Activated B cell treated with CpG ODN at 0.5 μM for 24 hours (primary cell): ENCODE data around the gene ACOX3. TPM values are rescaled to one million over a fixed set of nuclear protein-coding genes. Genes with fewer than 3 reads are reported as not detected.

Source experiments
- ATAC-seq: fragments of 200-7000 bp; cut with Tn5 transposase; one replicate; pipeline ENCODE4 v1.10.0; 2021; ENCODE audit warnings: low read depth, mild to moderate bottlenecking, moderate library complexity
- CTCF ChIA-PET: fragments of 350-600 bp; sonication (Branson Sonifier 250); formaldehyde crosslinking; loops from one replicate; lab custom pipeline; 2021; ENCODE audit warnings: antibody characterized with exemption; lab: Charles Lee
- POLR2A ChIA-PET: fragments of 350-600 bp; sonication (Branson Sonifier 250); formaldehyde crosslinking; loops from one replicate; lab custom pipeline; 2021; ENCODE audit warnings: antibody characterized with exemption; lab: Charles Lee
- DNase-seq: peaks from one replicate; pipeline ENCODE4 v3.0.0; 2022
- H3K27ac Mint-ChIP-seq: one replicate; pipeline ENCODE4 v1.8.0; 2020; ENCODE audit warnings: mixed read lengths
- H3K27me3 Mint-ChIP-seq: one replicate; pipeline ENCODE4 v1.8.0; 2021; ENCODE audit warnings: mixed read lengths
- H3K36me3 Mint-ChIP-seq: one replicate; pipeline ENCODE4 v1.8.0; 2021; ENCODE audit warnings: low read depth, mixed read lengths
- H3K4me1 Mint-ChIP-seq: one replicate; pipeline ENCODE4 v1.8.0; 2021; ENCODE audit warnings: mixed read lengths
- H3K4me3 Mint-ChIP-seq: one replicate; pipeline ENCODE4 v1.8.0; 2020; ENCODE audit warnings: mild to moderate bottlenecking, mixed read lengths
- H3K9me3 Mint-ChIP-seq: one replicate; pipeline ENCODE4 v1.8.0; 2020; ENCODE audit warnings: mixed read lengths
- intact Hi-C: fragments of 100-400 bp; cut with micrococcal nuclease; formaldehyde crosslinking; loops from one replicate; pipeline ENCODE4 v1.15.1; 2024
- total RNA-seq: library from RNA; stranded (reverse); gene quantifications from 2 replicates; pipeline ENCODE4 v1.2.3, GENCODE V29; 2022
- TF ChIP-seq, protein P1 (sequence below): fragments of 200-600 bp; IDR thresholded peaks from one replicate; pipeline ENCODE4 v1.8.0; 2022; ENCODE audit warnings: antibody characterized with exemption, mild to moderate bottlenecking

Gene ACOX3
- total RNA-seq, 1 donor from 2014 or later = 20.6 TPM

- DNase-seq (no peak), ATAC-seq (no peak)
- Mint-ChIP-seq H3K27ac (peak overlapping the region; percentile 74), H3K4me1 (peaks cover 75% of the 10 kb centered on the region), H3K27me3 (no peaks in the 10 kb centered on the region), H3K36me3 (peaks cover 11% of the 10 kb centered on the region), H3K9me3 (no peaks in the 10 kb centered on the region), H3K4me3 (peak overlapping the region; percentile 57)
- TF ChIP-seq, protein P1, sequence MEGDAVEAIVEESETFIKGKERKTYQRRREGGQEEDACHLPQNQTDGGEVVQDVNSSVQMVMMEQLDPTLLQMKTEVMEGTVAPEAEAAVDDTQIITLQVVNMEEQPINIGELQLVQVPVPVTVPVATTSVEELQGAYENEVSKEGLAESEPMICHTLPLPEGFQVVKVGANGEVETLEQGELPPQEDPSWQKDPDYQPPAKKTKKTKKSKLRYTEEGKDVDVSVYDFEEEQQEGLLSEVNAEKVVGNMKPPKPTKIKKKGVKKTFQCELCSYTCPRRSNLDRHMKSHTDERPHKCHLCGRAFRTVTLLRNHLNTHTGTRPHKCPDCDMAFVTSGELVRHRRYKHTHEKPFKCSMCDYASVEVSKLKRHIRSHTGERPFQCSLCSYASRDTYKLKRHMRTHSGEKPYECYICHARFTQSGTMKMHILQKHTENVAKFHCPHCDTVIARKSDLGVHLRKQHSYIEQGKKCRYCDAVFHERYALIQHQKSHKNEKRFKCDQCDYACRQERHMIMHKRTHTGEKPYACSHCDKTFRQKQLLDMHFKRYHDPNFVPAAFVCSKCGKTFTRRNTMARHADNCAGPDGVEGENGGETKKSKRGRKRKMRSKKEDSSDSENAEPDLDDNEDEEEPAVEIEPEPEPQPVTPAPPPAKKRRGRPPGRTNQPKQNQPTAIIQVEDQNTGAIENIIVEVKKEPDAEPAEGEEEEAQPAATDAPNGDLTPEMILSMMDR = no peak
- intact Hi-C loops = no loop called here
- ChIA-PET POLR2A (interaction anchor here (0.6 to 4.5 kb wide), 4 partner anchors 11 to 1678 kb away, joined by 3 to 44 read pairs (median 5); no protein-coding TSS in a partner anchor), CTCF (no interaction called here)
These were observed 1.4 kb downstream of the ACOX3 start for GRCh38 chr4:8439168-8439567.

DNA sequence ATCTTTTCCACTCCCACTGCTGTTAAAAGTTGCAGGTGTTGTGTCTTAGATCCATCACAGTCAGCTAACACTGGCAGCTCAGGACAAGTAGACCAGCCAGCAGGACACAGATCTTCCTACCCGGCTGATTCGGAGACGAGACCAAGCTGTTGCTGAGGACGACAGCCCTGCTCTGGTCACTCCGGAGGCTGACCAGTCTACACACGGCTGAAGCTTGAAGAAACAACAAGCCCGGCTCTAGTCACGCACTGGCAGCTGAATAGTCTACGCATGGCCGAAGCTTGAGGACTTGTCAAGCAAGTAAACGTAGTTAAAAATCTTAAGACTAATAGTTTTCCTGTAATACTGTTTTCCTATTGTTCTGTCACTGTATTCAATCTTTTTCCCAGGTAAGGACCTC lies 1.8 kb downstream of the ACOX3 start:
- TF ChIP-seq, protein P1 = no peak
- POLR2A ChIA-PET = interaction anchor here (4.5 kb wide), 1 partner anchor 11 kb away, joined by 44 read pairs; no protein-coding TSS in a partner anchor
- intact Hi-C loops = no loop called here
- peak overlapping the region; percentile 74 for H3K27ac Mint-ChIP-seq
- CTCF ChIA-PET = no interaction called here
- ATAC-seq = no peak
- peaks cover 13% of the 10 kb centered on the region for H3K36me3 Mint-ChIP-seq
- H3K27me3 Mint-ChIP-seq = no peaks in the 10 kb centered on the region
- DNase-seq = no peak
- peaks cover 78% of the 10 kb centered on the region for H3K4me1 Mint-ChIP-seq
- no peaks in the 10 kb centered on the region for H3K9me3 Mint-ChIP-seq
- H3K4me3 Mint-ChIP-seq = peak overlapping the region; percentile 57

DNA sequence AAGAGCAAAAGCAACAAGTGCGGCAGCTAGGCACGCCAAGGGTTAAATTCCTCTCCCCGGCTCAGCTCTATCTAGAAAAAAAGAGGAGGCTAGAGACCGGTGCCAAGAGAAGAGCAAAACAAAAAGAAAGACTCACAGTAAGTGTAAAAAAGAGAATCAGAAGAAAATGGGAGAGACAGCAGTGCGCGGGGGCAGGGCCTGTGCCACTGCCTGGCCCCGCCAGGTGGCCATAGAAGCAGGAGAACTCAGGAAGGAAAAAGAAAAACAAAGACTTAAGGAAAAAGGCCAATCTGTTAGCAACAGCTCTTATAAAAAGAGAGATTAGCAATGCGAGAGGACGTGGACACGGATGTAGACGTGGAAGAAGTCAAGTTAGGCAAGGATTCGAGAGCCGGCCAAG lies 3.2 kb downstream of the ACOX3 start:
- POLR2A ChIA-PET = no interaction called here
- no peak overlapping the region for H3K4me3 Mint-ChIP-seq
- intact Hi-C loops = no loop called here
- no peak overlapping the region for H3K27ac Mint-ChIP-seq
- H3K36me3 Mint-ChIP-seq = peaks cover 11% of the 10 kb centered on the region
- ATAC-seq (no peak), DNase-seq (no peak)
- no peaks in the 10 kb centered on the region for H3K9me3 Mint-ChIP-seq
- H3K4me1 Mint-ChIP-seq = peaks cover 73% of the 10 kb centered on the region
- TF ChIP-seq, protein P1 = no peak
- no peaks in the 10 kb centered on the region for H3K27me3 Mint-ChIP-seq
- CTCF ChIA-PET = no interaction called here

- H3K4me3 Mint-ChIP-seq = peak overlapping the region; percentile 82
- peaks cover 60% of the 10 kb centered on the region for H3K4me1 Mint-ChIP-seq
- H3K36me3 Mint-ChIP-seq = peaks cover 11% of the 10 kb centered on the region
- ATAC-seq = peak; percentile 55
- intact Hi-C loops = no loop called here
- H3K27me3 Mint-ChIP-seq = no peaks in the 10 kb centered on the region
- no peaks in the 10 kb centered on the region for H3K9me3 Mint-ChIP-seq
- POLR2A ChIA-PET = no interaction called here
- peak overlapping the region; percentile 82 for H3K27ac Mint-ChIP-seq
- CTCF ChIA-PET = interaction anchor here (0.9 kb wide), 1 partner anchor 193 kb away, joined by 3 read pairs; no protein-coding TSS in a partner anchor
- TF ChIP-seq, protein P1 = no peak
- DNase-seq = peak; percentile 27
These were observed 4.8 kb downstream of the ACOX3 start for GRCh38 chr4:8435656-8436121.

DNA sequence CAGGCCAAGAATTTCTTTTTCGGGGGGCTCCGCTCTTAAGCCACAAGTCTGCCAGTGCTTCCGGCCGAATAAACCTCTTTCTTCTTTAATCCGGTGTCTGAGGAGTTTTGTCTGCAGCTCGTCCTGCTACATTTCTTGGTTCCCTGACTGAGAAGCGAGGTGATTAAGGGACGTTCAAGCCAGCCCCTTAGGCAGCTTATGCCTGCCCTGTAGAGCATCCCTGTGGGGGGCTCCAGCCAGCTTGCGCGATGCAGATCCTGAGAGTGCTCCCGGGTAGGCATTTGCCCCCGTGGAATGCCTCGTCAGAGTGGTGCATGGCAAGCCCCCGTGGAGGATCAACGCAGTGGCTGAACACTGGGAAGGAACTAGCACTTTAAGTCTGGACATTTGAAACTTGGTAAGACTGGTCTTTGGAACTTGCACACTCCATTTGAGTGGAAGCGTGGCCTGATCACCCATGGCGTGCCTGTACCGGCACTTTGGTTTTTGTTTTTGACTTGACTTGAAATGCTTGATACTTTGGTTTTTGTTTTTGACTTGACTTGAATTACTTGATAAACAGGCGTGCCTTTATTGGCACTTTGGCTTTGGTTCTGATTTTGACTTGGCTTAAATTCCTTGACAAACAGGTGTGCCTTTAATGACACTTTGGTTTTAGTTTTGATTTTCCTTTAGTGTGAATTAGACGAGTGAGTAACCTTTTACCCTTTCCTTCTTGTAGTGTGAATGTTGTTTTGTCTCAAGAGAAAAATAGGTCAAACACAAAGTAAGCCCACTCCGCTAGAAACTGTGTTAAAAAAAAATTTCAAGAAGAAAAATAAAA lies 6.1 kb downstream of the ACOX3 start:
- Mint-ChIP-seq H3K27ac (peak overlapping the region; percentile 82), H3K27me3 (no peaks in the 10 kb centered on the region), H3K36me3 (peaks cover 3% of the 10 kb centered on the region), H3K4me1 (peaks cover 51% of the 10 kb centered on the region), H3K4me3 (peak overlapping the region; percentile 82), H3K9me3 (no peaks in the 10 kb centered on the region)
- ChIA-PET CTCF (no interaction called here), POLR2A (interaction anchor here (0.7 kb wide), 1 partner anchor 108 kb away, joined by 5 read pairs; no protein-coding TSS in a partner anchor)
- TF ChIP-seq, protein P1 = no peak
- DNase-seq = no peak
- intact Hi-C loops = no loop called here
- no peak for ATAC-seq
